Endometrial microvascular endothelial cells (primary cell): Measurements from ENCODE around the gene LCN15. TPM values are rescaled to one million over a fixed set of nuclear protein-coding genes. Genes with fewer than 3 reads are reported as not detected.

Experiments used
- in situ Hi-C: cut with HindIII; loops from 2 replicates; pipeline ENCODE4 v1.10.0; 2017; ENCODE audit warnings: low sequenced_read_pairs, low pct_unique_long_range_greater_than_20kb; ENCODE audit errors: inconsistent ontology term
- total RNA-seq: library from RNA; depleted of rRNA; stranded (reverse); fragments of >200 nt; gene quantifications from one replicate; pipeline ENCODE4 v1.2.3, GENCODE V29; 2015; ENCODE audit errors: inconsistent ontology term

LCN15 gene
- total RNA-seq, 1 donor from 2014 or later, result not detected

DNA sequence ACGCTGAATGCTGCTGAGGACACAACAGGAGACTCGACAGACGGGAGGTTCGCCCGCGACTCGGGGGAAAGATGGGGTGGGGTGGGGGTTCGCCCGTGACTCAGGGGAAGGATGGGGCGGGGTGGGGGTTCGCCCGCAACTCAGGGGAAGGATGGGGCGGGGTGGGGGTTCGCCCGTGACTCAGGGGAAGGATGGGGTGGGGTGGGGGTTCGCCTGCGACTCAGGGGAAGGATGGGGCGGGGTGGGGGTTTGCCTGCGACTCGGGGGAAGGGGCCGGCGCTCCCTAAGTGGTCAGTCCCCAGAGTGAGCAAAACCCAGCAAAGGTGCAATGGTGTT lies 18.2 kb downstream of the LCN15 start:
- in situ Hi-C loops, result no loop called here

DNA sequence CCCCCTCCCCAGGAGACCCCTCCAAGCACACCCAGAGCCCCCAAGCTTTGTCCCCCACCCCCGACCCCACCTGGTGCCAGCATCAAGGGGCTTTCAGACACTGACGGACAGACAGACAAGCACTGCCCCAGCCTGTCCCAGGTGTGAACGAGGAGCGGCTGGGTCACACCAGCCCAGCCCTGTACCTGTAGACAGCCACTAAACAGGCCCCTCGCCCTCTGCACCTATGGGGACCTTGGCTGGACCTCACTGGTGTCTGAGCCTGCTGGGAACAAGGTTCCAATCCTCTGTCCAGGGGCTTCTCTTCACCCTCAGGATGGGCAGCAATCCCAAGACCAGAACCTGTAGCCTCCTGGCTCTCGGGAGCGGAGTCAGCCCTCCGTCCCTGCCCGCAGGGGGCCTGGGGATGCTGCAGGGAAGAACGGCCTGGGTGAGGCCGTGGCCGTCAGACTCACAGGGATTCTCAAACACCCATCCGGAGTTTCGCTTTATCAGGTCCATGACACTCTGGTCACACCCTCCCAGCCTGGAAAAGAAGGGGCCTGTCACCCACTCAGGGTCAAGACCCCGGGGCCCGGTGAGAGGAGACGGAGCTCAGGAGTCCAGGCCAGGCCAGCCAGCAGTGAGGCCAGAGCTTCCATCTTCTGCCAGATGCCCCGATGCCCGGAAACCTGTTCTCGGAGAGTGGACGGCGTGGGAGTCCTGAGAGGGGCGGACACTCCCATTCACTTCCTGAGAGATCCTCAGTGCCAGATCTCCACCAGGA lies 18.7 kb downstream of the LCN15 start:
- in situ Hi-C loops, result no loop called here

DNA sequence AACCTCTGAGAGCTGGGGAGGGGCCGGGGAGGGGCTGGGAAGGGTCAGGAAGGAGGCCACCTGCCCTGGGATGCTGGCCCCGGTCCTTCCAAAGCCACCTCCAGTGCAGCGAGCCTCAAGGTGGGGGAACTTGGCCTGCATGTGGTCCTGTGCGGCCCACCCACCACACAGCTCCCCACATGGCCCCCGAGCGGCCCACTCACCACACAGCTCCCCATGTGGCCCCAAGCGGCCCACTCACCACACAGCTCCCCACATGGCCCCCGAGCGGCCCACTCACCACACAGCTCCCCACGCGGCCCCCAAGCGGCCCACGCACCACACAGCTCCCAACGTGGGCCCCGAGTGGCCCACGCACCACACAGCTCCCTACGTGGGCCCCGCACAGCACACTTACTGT lies 19.5 kb downstream of the LCN15 start:
- in situ Hi-C loops, result no loop called here

DNA sequence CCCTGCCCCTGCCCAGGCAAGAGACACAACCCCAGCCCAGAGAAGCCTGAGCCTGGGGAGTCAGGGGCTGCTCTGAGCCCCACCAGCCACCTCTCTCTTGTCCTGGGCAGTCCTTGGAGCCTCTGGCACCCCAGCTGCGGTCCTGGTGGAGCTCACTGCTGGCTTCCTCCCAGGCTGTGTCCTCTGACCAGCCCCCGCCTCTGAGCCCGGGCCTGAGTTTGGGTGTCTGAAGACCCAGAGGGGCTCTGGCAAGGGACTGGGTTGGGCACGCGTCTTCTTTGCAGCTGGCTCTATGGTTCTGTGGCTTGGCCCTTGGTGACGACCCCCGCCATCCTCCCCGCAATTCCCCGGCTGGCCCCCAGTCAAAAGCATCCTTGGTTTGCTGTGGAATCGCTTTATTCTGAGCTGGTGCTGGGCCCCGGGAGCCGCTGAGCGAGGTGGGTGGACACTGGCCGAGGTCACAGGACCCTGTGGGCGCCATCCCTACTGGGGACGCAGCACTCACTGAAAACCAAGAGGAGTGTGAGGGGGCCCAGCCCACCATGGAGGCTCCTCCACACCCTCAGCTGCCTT lies 20.6 kb downstream of the LCN15 start:
- in situ Hi-C loops, result no loop called here

DNA sequence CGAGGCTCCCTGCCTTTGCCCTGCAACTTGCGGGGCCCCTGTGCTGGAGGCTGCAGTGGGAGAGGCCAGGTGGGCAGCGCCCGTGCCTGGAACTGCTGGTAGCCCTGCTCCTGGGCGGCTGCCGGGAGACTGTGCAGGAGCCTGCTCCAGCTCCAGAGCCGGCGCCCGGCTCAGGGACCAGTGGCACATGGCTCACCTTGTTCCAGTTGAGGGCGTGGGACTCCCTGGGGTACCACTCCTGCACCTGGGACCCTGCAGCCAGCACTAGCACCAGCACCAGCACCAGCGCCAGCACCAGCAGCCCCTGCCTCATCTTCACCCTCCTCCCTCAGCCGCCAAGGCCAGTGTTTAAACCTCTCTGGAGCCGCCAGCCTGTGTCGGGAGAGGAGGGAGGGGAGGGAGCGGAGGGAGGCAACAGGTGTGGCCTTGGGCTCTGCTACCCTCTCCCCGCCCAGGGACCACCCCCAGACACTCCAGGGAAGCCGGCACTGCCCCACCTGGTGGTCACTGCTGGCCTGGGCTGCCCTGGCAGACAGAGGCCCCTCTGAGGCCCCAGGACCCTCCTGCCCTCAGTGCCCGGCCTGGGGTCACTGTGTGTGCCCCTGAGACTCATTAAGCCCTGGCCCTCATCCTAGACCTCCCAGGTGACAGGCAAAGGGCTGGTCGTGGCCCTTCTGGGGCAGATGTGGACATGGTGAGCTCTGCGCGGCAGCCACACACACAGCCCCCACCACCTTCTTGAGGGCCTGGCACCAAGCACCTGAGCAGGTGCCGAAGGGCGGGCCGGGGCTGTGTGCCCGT lies 21.5 kb downstream of the LCN15 start, which contains the start of gene LCN10:
Gene LCN10, minus strand, starts transcription at position 350 of the 801 bp plus-strand sequence. Its CDS starts 37 bp downstream, at position 313.
- in situ Hi-C loops, result no loop called here

DNA sequence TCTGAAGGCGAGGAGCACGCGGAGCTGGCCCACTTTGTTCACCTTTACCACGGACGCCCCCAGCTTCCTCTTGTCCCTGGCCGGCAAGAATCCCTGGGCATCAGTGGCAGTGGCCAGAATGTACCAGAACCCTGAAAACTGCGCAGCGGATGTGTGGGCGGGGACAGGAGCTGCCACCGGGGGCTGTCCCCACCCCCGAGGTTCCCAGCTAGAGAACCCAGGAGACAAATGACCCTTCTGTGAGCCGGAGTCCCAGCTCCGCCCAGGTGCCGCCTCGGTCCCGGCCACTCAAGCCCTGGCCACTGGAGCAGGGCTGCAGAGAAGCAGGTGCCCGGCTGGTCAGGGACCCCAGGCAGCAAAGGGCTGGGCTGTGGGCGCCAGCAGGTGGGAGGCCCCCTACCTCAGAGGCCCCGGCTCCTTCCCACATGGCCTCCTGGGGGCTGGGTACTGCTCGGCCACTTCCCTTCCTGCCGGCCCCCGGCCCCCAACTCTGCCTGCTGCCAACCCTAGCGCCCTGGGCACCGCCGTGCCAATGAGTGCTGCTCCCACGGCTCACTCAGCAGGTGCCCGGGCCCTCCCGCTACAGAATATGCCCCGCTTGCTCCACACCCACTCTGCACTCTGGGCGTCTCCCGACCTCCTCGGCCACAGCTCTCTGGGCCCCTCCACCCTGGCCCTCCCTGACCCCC lies 22.3 kb downstream of the LCN15 start:
- in situ Hi-C loops, result no loop called here

DNA sequence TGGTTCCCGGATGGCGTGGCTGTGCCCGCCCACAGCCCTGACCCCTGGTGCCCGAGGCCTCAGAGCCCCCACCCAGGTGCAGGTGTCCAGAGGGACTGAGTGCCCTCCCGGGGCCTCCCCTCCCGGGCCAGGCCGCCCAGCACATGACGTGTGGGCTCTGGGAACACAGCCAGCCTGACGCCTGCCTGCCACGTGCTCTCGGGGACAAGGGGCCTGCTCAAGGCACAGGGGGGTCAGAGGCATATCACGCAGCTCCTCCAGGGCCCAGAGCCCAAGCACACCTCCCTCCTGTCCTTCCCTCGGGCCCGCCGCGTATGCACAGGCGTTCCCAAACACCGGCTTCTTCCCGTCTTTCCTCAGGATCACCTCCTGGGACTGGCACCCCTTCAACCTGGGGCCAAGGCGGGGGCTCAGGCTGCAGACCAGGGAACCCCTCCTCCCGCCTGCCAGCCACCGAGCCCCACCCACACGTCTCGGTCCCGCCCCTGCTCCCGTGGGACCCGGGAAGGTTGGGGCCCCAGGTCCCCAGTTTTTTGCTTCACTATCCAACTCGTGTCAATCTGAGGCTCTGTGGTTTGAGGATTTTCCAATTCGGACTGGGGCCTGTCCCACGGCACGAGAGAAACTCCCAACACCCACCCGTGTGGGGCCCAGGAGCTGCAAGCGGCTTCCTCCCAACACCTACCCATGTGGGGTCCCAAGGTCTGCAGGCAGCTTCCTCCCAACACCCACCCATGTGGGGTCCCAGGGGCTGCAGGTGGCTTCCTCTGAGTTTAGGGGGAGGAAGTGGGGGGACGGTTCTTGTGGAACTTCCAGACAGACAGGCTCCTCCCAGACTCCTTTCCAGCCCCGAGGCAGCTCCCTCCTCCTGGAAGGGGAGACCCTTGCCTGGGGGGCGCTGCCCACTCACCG lies 23.1 kb downstream of the LCN15 start:
- in situ Hi-C loops, result no loop called here

DNA sequence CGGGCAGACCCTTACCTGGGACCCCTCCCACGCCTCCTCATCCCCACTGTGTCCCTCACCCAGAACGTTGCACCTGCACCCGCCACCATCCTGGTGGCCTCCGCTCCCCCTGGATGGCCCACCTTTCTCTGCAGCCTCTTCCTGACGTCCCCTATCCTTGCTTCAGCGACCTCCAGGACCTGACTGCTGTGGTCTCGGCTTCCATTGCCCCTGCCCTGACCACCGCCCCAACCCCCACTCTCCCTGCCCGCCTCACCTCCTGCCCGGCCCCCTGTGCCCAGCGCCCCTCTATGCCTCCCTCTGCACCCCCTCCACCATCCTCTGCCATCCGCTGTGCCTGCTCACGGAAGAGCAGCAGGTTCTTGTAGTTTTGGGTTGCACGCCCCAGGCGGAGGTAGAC lies 23.8 kb downstream of the LCN15 start:
- in situ Hi-C loops, result no loop called here

DNA sequence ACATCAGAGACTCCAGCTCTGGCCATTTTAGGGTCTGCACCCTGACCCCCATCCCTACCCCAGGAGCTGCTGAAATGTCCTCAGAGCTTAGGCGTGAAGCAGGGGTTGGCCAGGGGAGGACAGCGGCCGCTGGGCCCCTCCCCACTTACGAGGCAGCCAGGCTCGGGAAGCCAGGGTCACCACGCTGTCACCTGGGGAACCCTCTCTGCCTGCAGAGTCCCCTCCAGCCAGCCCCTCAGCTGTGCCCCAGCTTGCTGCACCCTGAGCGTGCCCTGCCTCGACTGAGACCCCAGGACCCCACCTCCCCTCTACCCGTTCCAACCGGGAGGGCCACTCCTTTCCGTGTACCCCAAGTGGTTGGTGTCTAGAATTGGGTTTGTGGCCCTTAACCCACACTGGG lies 24.2 kb downstream of the LCN15 start:
- in situ Hi-C loops, result no loop called here

DNA sequence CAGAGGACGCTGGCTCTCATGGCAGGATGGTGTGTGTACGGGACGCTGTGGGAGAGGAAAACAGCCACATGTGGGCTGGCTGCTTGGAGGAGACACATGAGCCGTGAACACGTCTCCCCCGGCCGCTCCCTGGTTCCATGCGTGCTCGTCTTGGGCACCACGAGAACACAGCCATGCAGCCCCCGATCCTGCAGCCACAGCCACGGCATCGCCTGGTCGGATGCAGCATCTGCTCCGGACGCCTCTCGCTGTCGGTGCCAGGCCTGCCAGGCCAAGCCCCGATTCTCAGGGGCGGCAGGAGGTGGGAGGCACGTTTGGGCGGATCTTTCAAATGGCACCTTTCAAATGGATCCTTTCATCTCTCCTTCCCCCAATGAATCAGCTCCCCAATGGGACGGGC lies 24.8 kb downstream of the LCN15 start:
- in situ Hi-C loops, result no loop called here

DNA sequence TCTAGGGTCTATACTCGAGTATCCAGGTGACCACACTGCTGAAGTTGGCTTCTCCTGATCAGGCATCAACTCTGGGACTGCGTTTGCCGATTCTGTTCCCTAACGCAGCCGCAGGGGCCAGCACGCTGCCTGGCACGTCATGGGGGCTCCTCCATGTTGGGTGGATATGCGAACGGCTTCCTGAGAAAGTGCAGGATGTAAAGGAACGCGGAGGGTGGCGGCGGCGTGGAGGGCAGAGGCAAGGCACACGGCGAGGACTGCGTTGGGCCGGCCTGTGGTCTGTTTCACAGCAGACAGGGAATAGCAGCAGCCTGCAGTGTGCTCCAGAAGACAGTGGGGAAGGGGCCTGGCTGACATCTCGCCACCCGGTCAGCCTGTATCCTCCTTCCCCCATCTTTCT lies 25.4 kb downstream of the LCN15 start:
- in situ Hi-C loops, result no loop called here

DNA sequence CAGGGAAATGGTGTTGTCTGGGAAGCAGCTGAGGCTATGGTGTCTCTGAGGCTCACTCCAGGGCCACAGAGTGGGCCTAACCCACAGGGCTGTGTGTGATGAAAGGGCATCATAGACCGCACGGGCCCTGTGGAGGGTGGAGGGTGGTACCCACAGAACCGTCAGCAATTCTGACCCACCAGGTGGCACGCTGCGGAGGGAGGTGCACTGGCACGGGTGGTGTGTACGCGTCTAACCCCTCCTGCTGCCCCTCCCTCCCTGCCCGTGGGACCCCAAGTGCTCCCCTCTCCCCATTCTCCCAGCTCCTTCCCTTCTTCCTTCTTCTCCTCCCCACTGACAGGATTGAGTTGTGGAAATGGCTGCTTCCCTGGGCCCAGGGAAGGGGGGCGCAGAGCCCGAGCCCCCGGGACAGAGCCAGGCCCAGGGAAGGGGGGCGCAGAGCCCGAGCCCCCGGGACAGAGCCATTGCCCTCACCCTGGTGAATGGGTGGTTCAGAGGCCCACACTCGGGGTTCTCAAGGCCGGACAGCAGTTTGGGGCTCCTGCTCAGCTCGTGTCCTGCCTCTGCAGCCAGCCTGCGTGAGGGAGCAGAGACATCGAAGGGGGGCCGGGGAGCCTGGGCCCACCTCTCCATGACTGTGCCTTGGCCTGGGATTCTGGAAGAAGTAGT lies 28.4 kb downstream of the LCN15 start:
- in situ Hi-C loops, result no loop called here

DNA sequence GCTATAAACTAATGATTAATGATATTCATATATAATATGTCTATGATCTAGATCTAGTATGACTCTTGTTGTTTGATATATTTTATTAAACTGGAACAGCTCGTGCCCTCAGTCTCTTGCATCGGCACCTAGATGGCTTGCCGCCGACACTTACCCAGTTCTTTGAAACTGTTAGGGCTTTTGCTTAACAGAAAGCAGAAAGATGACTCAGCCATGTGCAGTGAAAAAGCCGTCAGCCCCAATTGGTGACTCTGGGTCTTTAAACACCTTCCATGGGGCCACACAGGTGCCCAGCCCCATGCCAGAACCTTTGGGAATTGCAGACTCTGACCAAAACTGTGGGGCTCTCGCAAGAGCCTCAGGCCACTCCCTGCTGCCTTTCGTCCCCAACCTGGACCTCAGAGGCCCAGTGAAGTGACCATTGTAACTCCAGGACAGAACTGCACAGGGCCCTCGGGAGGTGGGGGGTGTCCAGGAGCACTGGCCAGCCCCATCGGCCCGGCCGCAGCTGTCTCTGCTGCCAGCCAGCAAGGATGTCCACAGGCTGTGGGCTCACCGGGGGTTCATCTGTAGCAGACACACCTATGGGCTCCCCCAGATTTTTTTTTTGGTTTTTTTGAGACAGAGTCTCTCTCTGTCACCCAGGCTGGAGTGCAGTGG lies 29.4 kb downstream of the LCN15 start:
- in situ Hi-C loops, result no loop called here

DNA sequence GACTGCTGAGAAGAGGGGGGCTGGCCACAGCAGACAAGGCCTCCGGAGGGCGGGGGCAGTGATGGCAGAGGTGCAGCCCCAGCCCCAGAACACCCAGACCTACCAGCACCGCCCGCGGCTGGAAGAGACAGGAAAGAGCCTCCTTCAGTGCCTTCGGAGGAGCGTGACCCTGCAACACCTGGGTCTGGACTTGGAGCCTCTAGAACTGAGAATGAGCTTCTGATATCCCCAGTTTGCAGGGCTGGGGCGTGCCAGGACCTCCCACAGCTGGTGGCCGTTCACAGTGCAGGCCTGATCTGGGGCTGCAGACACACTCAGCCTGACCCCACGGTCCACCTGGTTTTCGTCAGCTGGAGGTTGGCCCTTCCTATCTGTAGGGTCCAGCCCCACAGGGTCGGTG lies 30.7 kb downstream of the LCN15 start:
- in situ Hi-C loops, result no loop called here

DNA sequence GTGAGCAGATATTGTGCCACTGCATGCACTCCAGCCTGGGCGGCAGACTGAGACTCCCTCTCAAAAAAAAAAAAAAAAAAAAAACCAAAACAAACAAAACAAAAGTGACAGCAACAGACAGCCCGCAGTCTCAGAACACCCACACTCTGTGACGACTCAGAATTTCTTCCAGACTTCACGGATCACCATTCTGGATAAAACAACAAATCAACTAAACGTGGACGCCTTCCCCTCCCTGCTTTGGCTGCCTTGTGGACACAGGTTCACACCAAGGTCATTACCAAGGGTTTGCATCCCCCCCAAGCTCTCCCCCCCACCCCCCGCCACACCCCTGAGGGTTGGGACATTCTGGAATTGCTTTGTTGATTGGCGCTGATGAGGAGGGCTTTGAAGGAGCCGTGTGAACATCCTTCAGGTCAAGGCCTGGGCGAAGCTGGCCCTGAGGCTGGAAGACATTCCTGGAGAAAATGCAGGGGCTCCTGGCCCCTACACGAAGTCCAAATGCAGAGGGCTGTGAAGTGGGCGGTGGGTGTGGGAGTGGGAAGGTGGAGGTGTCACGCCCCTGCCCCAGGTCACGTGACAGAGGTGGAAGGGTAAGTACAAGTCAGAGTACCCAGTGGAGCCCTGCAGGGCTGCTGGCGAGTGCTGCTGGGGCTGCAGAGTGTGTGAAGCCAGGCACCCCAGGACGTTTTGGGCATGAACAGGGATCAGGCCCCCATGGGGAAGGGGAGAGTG lies 31.7 kb downstream of the LCN15 start:
- in situ Hi-C loops, result no loop called here

DNA sequence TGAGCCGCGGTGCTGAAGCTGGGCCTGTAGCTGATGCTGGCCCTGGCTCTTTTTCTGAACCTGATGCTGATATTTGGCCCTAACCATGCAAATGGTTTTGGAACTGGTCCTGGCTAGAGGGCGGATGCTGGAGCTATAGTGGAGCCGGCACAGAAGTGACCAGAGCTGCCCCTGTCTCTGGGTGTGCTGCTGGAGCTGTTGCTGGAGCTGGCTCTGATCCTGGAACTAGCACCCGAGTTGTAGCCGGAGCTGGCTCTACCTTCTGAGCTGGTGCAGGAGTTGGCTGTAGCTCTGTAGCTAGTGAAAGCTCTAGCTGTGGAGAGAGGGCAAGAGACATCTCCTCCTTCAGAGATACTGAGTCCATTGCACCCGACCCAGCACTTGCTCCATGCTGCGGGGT lies 34.4 kb downstream of the LCN15 start:
- in situ Hi-C loops, result no loop called here

DNA sequence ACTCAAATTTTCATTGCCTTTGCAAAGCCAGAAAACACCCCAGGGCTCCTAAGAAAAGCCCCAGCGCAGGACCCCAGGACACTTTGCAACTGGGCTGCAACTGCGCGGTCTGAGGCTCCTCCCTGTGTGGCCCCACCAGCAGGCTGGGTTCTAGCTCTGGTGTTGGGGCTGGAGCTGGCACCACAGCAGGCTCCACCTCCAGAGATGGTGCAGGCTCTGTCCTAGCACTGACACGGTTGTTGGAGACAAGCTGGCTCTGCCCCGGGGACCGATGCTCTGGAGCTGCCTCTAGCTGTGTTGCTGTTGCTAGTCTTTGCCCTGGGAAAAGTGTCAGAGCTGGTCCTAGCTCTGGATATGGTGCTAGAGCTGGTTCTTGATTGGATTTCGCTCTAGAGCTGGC lies 35.2 kb downstream of the LCN15 start:
- in situ Hi-C loops, result no loop called here
